Mucosa of stomach (tissue), 1 donor: ENCODE data around the gene RIC3.

Source experiments
- H3K27me3 ChIP-seq: one replicate; pipeline ENCODE4 v1.7.0; 2013; ENCODE audit warnings: mild to moderate bottlenecking, low read length; ENCODE audit not compliant: control insufficient read depth, insufficient read depth
- H3K36me3 ChIP-seq: one replicate; pipeline ENCODE4 v1.7.0; 2013; ENCODE audit warnings: low read length; ENCODE audit not compliant: control insufficient read depth, insufficient read depth
- H3K4me1 ChIP-seq: one replicate; pipeline ENCODE4 v1.7.0; 2013; ENCODE audit warnings: mild to moderate bottlenecking, low read length; ENCODE audit not compliant: control insufficient read depth, insufficient read depth
- H3K4me3 ChIP-seq: one replicate; pipeline ENCODE4 v1.7.0; 2013; ENCODE audit warnings: low read length
- H3K9ac ChIP-seq: one replicate; pipeline ENCODE4 v1.7.0; 2013; ENCODE audit warnings: mild to moderate bottlenecking, low read length, moderate library complexity
- H3K9me3 ChIP-seq: one replicate; pipeline ENCODE4 v1.7.0; 2013; ENCODE audit warnings: mild to moderate bottlenecking, low read length, moderate library complexity; ENCODE audit not compliant: control insufficient read depth
- donor health status: Pancreatic carcinoma.

The RIC3 gene

DNA sequence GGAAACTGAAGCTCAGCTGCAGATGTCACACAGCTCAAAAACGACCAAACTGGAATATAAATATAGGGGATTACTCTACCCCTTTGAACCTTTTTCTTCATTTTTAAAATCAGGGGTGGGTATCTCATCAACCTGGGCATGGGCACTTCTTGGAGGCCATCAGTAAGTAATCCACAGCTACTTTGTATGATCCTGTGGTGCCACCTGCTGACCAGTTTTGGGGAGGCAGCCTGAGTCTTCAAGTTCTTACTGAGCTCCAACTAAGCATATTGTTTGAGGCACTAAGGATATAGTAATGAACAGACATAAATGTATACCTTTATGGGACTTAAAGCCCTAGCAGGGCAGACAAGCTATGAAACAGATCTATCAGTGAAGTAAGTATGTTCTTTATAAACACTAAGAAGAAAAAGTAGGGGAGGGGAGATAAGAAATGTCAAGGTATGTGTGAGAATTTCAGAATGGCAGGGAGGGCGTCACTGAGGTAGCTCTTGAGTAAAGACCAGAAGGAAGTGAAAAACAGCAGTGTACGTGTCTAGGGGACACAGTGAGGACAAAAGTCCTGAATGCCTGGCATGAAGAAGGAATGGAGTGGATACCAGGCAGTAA lies 69.4 kb downstream of the RIC3 start:
- Histone ChIP-seq H3K4me3 (no peak overlapping the region), H3K36me3 (no peaks in the 10 kb centered on the region)

GRCh38 chr11:8098879-8099278 lies 69.9 kb downstream of the RIC3 start:
- H3K9me3 ChIP-seq, result no peaks in the 10 kb centered on the region
- no peaks in the 10 kb centered on the region for H3K4me1 ChIP-seq
- no peak overlapping the region for H3K9ac ChIP-seq
- H3K36me3 ChIP-seq, result no peaks in the 10 kb centered on the region
- H3K4me3 ChIP-seq, result no peak overlapping the region
- no peaks in the 10 kb centered on the region for H3K27me3 ChIP-seq

More for the DNA sequence above, 69.4 kb downstream of the RIC3 start:
- no peaks in the 10 kb centered on the region for H3K9me3 ChIP-seq
- no peak overlapping the region for H3K9ac ChIP-seq
- no peaks in the 10 kb centered on the region for H3K27me3 ChIP-seq
- no peaks in the 10 kb centered on the region for H3K4me1 ChIP-seq

DNA sequence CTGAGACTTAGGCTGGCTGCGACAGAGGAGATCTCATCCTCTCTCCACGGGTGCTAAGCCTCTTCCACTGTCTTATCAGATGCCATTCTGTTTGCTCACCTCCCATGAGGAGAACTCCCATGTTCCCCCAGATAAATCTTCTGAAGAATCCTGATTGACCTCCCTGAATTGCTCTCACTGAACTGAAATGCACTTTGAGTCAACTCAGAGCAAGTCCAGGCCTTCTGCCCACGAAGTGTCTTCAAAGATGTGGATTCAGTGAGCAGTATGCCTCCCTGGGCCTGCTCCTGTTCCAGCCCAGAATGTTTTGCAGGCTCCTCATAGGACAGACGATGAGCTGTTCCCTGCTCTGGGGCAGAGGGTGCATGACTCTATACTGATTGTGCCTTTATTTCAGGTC lies 70.5 kb downstream of the RIC3 start:
- Histone ChIP-seq H3K9ac (no peak overlapping the region), H3K36me3 (no peaks in the 10 kb centered on the region), H3K9me3 (no peaks in the 10 kb centered on the region), H3K4me3 (no peak overlapping the region), H3K27me3 (no peaks in the 10 kb centered on the region), H3K4me1 (no peaks in the 10 kb centered on the region)

DNA sequence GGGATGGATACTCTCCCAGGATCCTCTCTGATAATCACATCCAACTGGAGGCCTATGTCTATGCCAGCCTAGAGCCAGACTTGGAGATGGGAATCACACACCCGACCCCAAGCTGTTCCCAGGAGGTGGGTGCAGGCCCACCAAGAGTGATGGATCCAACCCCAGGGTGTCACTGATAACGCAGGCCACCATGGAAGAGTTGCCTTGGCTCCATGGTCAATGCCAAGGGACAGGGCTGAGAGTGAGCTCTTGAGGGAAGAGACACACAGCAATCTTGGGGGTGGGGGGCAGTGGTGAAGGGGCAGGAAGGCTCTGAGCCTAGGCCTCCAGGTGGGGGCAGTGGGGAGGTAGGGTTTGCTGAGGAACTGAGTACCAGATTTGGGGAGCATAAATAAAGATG lies 70.9 kb downstream of the RIC3 start:
- no peaks in the 10 kb centered on the region for H3K36me3 ChIP-seq
- H3K4me3 ChIP-seq, result no peak overlapping the region
- no peaks in the 10 kb centered on the region for H3K9me3 ChIP-seq
- no peaks in the 10 kb centered on the region for H3K4me1 ChIP-seq
- no peak overlapping the region for H3K9ac ChIP-seq
- no peaks in the 10 kb centered on the region for H3K27me3 ChIP-seq

- no peaks in the 10 kb centered on the region for H3K36me3 ChIP-seq
- no peaks in the 10 kb centered on the region for H3K4me1 ChIP-seq
- H3K9me3 ChIP-seq, result no peaks in the 10 kb centered on the region
- H3K4me3 ChIP-seq, result no peak overlapping the region
- no peak overlapping the region for H3K9ac ChIP-seq
- no peaks in the 10 kb centered on the region for H3K27me3 ChIP-seq
Observed at GRCh38 chr11:8097468-8097867, 71.4 kb downstream of the RIC3 start.

DNA sequence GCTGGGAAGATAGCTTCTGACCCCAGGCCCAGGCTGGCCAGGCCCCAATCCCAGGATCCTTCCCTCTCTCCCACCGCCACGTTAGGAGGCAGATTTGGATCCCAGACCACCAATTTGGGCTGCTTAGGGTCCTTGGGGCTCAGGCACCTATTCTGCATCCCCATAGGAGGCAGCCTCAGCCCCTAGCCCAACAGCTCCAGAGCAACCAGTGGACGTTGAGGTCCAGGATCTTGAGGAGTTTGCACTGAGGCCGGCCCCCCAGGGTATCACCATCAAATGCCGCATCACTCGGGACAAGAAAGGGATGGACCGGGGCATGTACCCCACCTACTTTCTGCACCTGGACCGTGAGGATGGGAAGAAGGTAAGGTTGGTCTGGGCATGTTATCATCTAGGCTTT lies 71.8 kb downstream of the RIC3 start:
- Histone ChIP-seq H3K9me3 (no peaks in the 10 kb centered on the region), H3K27me3 (no peaks in the 10 kb centered on the region), H3K4me1 (no peaks in the 10 kb centered on the region), H3K4me3 (no peak overlapping the region), H3K9ac (no peak overlapping the region), H3K36me3 (no peaks in the 10 kb centered on the region)

DNA sequence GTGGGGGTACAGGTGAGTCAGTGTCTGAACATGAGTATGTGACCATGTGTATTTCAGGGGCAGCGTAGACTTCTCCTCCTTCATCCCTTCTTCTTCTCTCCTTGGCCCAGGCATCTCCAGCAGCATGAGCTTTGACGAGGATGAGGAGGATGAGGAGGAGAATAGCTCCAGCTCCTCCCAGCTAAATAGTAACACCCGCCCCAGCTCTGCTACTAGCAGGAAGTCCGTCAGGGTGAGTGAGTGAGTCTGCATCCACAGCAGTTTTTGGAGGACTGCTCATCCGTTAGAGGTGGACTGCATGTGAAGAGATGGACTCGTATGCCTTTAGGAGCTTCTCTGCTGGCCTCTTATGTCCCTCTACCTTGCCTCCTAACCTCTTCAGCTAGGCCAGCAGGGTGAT lies 72.2 kb downstream of the RIC3 start:
- H3K36me3 ChIP-seq, result no peaks in the 10 kb centered on the region
- H3K9ac ChIP-seq, result no peak overlapping the region
- no peaks in the 10 kb centered on the region for H3K27me3 ChIP-seq
- H3K4me3 ChIP-seq, result no peak overlapping the region
- no peaks in the 10 kb centered on the region for H3K9me3 ChIP-seq
- no peaks in the 10 kb centered on the region for H3K4me1 ChIP-seq

- H3K9ac ChIP-seq, result no peak overlapping the region
Observed at GRCh38 chr11:8095806-8096522, 72.9 kb downstream of the RIC3 start.

GRCh38 chr11:8095371-8095770 lies 73.5 kb downstream of the RIC3 start:
- Histone ChIP-seq H3K9me3 (no peaks in the 10 kb centered on the region), H3K36me3 (no peaks in the 10 kb centered on the region), H3K27me3 (no peaks in the 10 kb centered on the region), H3K4me3 (no peak overlapping the region), H3K4me1 (no peaks in the 10 kb centered on the region), H3K9ac (no peak overlapping the region)

More at GRCh38 chr11:8095806-8096522, 72.9 kb downstream of the RIC3 start:
- H3K9me3 ChIP-seq, result no peaks in the 10 kb centered on the region
- H3K4me1 ChIP-seq, result no peaks in the 10 kb centered on the region
- no peak overlapping the region for H3K4me3 ChIP-seq
- H3K36me3 ChIP-seq, result no peaks in the 10 kb centered on the region
- H3K27me3 ChIP-seq, result no peaks in the 10 kb centered on the region

GRCh38 chr11:8094656-8095055 lies 74.2 kb downstream of the RIC3 start:
- H3K27me3 ChIP-seq, result no peaks in the 10 kb centered on the region
- H3K36me3 ChIP-seq, result no peaks in the 10 kb centered on the region
- no peak overlapping the region for H3K4me3 ChIP-seq
- H3K4me1 ChIP-seq, result no peaks in the 10 kb centered on the region
- no peaks in the 10 kb centered on the region for H3K9me3 ChIP-seq
- no peak overlapping the region for H3K9ac ChIP-seq

DNA sequence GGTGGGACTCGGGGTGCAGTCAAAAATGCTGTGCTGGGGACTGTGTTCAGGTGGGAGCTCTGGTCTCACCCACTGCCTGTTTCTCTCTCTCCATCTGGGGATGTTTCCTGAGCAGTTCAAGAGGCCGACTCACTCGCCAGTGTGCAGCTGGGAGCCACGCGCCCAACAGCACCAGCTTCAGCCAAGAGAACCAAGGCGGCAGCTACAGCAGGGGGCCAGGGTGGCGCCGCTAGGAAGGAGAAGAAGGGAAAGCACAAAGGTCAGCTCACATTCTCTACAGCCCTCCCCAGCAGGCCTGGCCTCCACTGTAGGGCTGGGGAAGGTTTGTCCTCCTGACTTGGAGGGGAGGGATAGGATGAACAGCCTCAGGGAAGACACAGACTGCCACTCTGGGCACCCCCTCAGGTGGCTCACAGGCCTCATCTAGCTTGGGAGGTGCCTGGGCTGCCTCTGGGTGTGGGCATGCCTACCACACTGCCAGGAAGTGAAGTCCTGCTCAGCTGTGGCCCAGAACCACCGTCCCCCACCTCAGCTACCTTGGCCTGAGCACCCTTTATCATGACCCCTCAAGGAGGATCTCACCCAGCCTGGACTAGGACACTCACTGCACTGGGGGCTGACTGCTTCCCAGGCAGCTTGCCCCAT lies 74.8 kb downstream of the RIC3 start:
- Histone ChIP-seq H3K27me3 (no peaks in the 10 kb centered on the region), H3K36me3 (no peaks in the 10 kb centered on the region), H3K9ac (no peak overlapping the region), H3K9me3 (no peaks in the 10 kb centered on the region), H3K4me1 (no peaks in the 10 kb centered on the region), H3K4me3 (no peak overlapping the region)

- no peak overlapping the region for H3K9ac ChIP-seq
- H3K36me3 ChIP-seq, result no peaks in the 10 kb centered on the region
- H3K4me1 ChIP-seq, result no peaks in the 10 kb centered on the region
- H3K27me3 ChIP-seq, result no peaks in the 10 kb centered on the region
- no peak overlapping the region for H3K4me3 ChIP-seq
- no peaks in the 10 kb centered on the region for H3K9me3 ChIP-seq
Observed at GRCh38 chr11:8092587-8093424, 76.0 kb downstream of the RIC3 start.
